ENCODE data around the gene COL17A1.

GRCh38 chr10:103983367-103983911, 102.2 kb downstream of the COL17A1 start:
- TF ChIP-seq, protein P1, sequence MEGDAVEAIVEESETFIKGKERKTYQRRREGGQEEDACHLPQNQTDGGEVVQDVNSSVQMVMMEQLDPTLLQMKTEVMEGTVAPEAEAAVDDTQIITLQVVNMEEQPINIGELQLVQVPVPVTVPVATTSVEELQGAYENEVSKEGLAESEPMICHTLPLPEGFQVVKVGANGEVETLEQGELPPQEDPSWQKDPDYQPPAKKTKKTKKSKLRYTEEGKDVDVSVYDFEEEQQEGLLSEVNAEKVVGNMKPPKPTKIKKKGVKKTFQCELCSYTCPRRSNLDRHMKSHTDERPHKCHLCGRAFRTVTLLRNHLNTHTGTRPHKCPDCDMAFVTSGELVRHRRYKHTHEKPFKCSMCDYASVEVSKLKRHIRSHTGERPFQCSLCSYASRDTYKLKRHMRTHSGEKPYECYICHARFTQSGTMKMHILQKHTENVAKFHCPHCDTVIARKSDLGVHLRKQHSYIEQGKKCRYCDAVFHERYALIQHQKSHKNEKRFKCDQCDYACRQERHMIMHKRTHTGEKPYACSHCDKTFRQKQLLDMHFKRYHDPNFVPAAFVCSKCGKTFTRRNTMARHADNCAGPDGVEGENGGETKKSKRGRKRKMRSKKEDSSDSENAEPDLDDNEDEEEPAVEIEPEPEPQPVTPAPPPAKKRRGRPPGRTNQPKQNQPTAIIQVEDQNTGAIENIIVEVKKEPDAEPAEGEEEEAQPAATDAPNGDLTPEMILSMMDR (IDR thresholded peaks at IDR 0.05; ENCODE audit: low read length): no peak
- TF ChIP-seq EZH2 (IDR thresholded peaks at IDR 0.05; ENCODE audit: borderline replicate concordance, low read length): no peak
